Neural progenitor cell (in vitro differentiated cells): ENCODE results near the gene RALGDS.

Source experiments
- EZH2phosphoT487 ChIP-seq: fragments of 200-600 bp; sonication (generic); IDR thresholded peaks from 2 replicates; pipeline ENCODE4 v1.6.1; 2017; ENCODE audit warnings: antibody characterized with exemption
- TF ChIP-seq, protein P1 (sequence below): fragments of 200-600 bp; sonication (generic); IDR thresholded peaks from 2 replicates; pipeline ENCODE4 v1.5.1; 2017; ENCODE audit warnings: antibody characterized with exemption, mild to moderate bottlenecking

DNA sequence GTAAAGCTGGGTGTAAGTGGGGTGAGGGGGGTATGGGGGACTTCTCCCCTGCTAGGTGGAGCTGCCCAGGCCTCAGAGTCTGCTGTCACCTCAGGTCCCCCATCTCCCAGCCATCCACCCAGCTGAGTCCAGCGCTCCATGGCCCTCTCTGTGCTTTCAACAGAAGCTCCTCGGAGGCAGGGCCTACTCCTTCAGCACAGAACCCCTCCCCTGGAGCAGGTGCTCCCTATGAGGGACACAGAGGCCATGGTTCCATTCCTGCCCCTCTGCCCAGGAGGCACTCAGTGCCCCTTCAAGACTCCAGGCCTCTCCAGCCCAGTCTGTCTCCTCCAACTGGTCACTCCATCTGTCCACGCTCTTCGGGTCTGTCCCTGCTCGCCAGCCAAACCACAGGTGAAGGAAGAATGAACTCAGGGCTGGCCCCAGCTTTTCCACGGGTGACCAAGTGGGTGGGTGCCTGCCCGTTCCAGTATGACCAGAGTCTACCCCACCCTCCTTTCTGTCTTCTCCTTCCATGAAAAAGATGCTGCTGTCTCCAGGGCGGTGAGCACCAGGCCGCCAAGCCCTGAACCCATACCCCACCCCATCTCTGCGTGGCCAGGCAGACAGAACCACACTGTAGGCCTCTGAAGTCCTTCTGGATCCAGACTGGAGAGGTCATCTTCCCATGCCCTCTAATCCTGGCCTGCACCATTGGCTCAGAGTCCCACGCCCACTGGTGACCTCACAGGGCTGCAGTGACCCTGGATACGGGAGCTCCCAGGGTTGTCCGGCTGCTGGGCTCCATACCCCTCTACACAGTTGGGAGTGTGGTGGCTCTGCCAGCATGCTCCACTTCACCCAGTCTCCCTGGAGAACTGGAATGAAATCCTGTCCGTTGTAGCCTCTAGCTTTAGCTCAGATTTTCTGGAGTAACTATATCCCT is 30.8 kb upstream of the RALGDS start:
- TF ChIP-seq, protein P1, sequence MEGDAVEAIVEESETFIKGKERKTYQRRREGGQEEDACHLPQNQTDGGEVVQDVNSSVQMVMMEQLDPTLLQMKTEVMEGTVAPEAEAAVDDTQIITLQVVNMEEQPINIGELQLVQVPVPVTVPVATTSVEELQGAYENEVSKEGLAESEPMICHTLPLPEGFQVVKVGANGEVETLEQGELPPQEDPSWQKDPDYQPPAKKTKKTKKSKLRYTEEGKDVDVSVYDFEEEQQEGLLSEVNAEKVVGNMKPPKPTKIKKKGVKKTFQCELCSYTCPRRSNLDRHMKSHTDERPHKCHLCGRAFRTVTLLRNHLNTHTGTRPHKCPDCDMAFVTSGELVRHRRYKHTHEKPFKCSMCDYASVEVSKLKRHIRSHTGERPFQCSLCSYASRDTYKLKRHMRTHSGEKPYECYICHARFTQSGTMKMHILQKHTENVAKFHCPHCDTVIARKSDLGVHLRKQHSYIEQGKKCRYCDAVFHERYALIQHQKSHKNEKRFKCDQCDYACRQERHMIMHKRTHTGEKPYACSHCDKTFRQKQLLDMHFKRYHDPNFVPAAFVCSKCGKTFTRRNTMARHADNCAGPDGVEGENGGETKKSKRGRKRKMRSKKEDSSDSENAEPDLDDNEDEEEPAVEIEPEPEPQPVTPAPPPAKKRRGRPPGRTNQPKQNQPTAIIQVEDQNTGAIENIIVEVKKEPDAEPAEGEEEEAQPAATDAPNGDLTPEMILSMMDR: no peak
- no peak for TF ChIP-seq EZH2phosphoT487
